HL-60 (cell line): ENCODE results near the gene SAFB2.

Source experiments
- DNase-seq, 2 experiments: peaks; one replicate each; pipeline ENCODE4 v3.0.0-alpha.2; 2010 to 2020; ENCODE audit warnings: low read depth in 1 of 2, low spot score in 1 of 2
- H3K27ac ChIP-seq: fragments of 250-450 bp; sonication (Bioruptor Pico); replicated peaks from 2 replicates; pipeline ENCODE4 v1.5.1; 2020; ENCODE audit warnings: mild to moderate bottlenecking, moderate library complexity
- H3K27me3 ChIP-seq: fragments of 250-450 bp; sonication (Bioruptor Pico); 2 replicates; pipeline ENCODE4 v1.5.1; 2021; ENCODE audit warnings: mild to moderate bottlenecking, moderate library complexity; ENCODE audit not compliant: insufficient read depth, poor library complexity, severe bottlenecking
- H3K4me3 ChIP-seq: replicated peaks from 2 replicates; pipeline ENCODE4 v1.5.1; 2011; ENCODE audit warnings: mild to moderate bottlenecking, control low read depth, low read length; ENCODE audit not compliant: insufficient read depth
- GABPA ChIP-seq: IDR thresholded peaks from 2 replicates; pipeline ENCODE4 v1.6.1; 2012; ENCODE audit warnings: low read depth
- POLR2AphosphoS5 ChIP-seq: IDR thresholded peaks from 2 replicates; pipeline ENCODE4 v1.6.1; 2012; ENCODE audit warnings: low read depth
- SPI1 ChIP-seq: IDR thresholded peaks from 2 replicates; pipeline ENCODE4 v1.6.1; 2012; ENCODE audit warnings: low read depth, mild to moderate bottlenecking, borderline replicate concordance
- TF ChIP-seq, protein P1 (sequence below): IDR thresholded peaks from 2 replicates; pipeline ENCODE4 v1.6.1; 2012; ENCODE audit warnings: low read depth; ENCODE audit not compliant: insufficient replicate concordance
- TF ChIP-seq, protein P2 (sequence below): IDR thresholded peaks from one replicate; pipeline ENCODE4 v1.5.1; 2011; ENCODE audit warnings: low read length, control low read depth, inconsistent platforms; ENCODE audit not compliant: insufficient read depth

SAFB2 gene

DNA sequence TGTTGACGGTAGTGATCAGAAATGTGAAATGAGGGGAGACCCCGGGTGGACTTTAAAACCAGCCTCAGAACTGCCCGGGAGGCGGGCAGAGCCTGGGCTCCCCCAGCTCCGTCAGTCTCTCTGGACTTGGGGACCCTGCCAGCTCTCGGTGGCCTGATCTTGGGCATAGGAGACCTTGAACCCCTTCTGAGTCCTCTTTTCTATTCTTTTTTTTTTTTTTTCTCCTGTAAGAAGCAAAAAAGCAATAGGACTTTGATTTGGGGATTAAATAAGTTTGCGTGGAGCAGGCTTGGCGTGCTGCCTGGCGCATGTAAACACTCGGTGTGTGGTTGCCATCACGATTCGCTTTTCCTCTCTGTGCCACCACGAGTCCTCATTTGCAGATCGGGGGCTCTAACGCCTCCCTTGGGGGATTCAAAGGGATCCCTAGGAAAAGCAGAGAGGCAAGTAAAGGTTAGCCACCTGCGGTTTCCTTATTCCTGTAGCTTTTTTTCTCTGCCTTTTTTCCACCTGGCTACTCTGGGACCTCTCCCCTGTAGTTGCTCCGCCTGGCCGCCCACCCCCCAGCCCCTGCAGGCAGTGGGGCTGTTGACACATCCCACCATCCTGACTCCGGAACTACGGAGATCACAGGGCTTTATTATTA is 1.6 kb upstream of the SAFB2 start:
- DNase-seq: no peak
- TF ChIP-seq GABPA: no peak
- TF ChIP-seq POLR2AphosphoS5: no peak
- TF ChIP-seq, protein P1, sequence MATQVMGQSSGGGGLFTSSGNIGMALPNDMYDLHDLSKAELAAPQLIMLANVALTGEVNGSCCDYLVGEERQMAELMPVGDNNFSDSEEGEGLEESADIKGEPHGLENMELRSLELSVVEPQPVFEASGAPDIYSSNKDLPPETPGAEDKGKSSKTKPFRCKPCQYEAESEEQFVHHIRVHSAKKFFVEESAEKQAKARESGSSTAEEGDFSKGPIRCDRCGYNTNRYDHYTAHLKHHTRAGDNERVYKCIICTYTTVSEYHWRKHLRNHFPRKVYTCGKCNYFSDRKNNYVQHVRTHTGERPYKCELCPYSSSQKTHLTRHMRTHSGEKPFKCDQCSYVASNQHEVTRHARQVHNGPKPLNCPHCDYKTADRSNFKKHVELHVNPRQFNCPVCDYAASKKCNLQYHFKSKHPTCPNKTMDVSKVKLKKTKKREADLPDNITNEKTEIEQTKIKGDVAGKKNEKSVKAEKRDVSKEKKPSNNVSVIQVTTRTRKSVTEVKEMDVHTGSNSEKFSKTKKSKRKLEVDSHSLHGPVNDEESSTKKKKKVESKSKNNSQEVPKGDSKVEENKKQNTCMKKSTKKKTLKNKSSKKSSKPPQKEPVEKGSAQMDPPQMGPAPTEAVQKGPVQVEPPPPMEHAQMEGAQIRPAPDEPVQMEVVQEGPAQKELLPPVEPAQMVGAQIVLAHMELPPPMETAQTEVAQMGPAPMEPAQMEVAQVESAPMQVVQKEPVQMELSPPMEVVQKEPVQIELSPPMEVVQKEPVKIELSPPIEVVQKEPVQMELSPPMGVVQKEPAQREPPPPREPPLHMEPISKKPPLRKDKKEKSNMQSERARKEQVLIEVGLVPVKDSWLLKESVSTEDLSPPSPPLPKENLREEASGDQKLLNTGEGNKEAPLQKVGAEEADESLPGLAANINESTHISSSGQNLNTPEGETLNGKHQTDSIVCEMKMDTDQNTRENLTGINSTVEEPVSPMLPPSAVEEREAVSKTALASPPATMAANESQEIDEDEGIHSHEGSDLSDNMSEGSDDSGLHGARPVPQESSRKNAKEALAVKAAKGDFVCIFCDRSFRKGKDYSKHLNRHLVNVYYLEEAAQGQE: no peak
- no peak for TF ChIP-seq SPI1
- TF ChIP-seq, protein P2, sequence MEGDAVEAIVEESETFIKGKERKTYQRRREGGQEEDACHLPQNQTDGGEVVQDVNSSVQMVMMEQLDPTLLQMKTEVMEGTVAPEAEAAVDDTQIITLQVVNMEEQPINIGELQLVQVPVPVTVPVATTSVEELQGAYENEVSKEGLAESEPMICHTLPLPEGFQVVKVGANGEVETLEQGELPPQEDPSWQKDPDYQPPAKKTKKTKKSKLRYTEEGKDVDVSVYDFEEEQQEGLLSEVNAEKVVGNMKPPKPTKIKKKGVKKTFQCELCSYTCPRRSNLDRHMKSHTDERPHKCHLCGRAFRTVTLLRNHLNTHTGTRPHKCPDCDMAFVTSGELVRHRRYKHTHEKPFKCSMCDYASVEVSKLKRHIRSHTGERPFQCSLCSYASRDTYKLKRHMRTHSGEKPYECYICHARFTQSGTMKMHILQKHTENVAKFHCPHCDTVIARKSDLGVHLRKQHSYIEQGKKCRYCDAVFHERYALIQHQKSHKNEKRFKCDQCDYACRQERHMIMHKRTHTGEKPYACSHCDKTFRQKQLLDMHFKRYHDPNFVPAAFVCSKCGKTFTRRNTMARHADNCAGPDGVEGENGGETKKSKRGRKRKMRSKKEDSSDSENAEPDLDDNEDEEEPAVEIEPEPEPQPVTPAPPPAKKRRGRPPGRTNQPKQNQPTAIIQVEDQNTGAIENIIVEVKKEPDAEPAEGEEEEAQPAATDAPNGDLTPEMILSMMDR: no peak
- peak overlapping the region; percentile 96 for H3K27ac ChIP-seq
- H3K4me3 ChIP-seq: peak overlapping the region; percentile 94
- no peaks in the 10 kb centered on the region for H3K27me3 ChIP-seq

DNA sequence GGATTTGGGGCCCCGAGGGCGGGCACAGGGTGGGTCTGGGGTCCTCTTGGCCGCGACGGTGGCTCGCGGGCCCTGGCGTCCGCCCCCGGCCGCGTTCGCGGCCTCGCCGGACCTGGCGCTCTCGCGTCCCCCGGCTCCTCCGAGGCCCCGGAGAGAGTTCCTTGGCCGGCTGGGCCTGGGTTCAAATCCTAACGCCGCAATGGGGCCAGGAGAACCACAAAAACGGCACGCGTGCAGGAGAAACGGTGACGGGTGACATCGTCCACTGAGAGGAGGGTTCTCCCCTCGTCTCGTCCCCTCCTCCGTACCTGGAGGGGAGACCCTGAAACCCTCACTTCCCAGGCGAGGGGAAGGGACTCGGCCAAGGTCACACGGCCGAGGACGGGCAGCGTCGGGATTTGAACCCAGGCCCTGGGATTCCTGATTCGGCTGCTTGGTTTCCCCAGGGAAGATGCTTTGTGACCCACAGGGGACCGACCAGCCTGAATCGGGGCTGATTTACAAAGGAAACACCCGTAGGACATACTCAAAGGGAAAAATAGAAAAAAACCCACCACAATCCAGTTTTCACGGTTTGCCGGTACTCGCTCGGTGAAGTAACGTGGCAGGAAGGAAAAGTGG is 931 bp upstream of the SAFB2 start:
- Histone ChIP-seq H3K27me3 (no peaks in the 10 kb centered on the region), H3K4me3 (peak overlapping the region; percentile 94), H3K27ac (peak overlapping the region; percentile 96)
- DNase-seq: no peak
- no peak for TF ChIP-seq SPI1
- TF ChIP-seq, protein P1: no peak
- no peak for TF ChIP-seq POLR2AphosphoS5
- TF ChIP-seq GABPA: no peak
- TF ChIP-seq, protein P2: no peak

DNA sequence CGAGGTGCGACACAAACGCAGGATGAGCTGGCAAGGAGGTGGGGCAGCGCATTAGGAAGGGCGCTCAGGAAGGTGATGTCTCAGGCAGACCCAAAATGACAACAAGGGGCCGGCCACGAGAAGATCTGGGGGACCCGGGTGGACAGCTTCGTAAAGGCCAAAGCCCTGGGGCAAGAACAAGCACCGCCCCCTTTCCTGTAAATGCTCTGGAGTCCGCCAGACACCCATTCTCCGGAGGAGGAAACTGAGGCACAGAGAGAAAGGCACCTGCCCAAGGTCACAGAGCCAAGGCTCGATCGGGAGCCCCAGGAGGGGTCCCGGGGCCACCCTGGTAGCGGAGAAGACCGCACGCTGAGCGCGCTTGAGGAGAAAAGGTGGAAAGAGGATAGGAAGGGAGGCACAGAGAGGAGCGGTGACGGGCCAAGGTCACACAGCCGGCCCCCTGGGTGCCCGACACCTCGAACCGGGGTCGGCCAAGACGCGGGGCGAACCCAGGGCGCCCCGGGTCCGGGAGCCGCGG is 571 bp downstream of the SAFB2 start:
- Histone ChIP-seq H3K4me3 (peak overlapping the region; percentile 82), H3K27ac (peak overlapping the region; percentile 96), H3K27me3 (no peaks in the 10 kb centered on the region)
- no peak for TF ChIP-seq SPI1
- TF ChIP-seq, protein P2: no peak
- no peak for TF ChIP-seq POLR2AphosphoS5
- TF ChIP-seq, protein P1: no peak
- no peak for TF ChIP-seq GABPA
- DNase-seq: no peak
